Esophagus muscularis mucosa (tissue), 3 donors: ENCODE measurements around the gene DCLK2.

Experiments used
- POLR2AphosphoS5 ChIP-seq, 2 donors: sonication (generic); formaldehyde crosslinking; IDR thresholded peaks; one replicate each; pipeline ENCODE4 v1.6.1; 2017; ENCODE audit warnings: antibody characterized with exemption in 2 of 2
- TF ChIP-seq, protein P1 (sequence below), 3 experiments: fragments of 200-600 bp in 2 of 3; fragments of 450-650 bp in 1 of 3; sonication (generic) in 2 of 3; IDR thresholded peaks; one replicate each; pipeline ENCODE4 v1.5.1; 2017 to 2019; ENCODE audit warnings: antibody characterized with exemption in 3 of 3, mild to moderate bottlenecking in 2 of 3, moderate library complexity in 1 of 3

GRCh38 chr4:150240011-150240410 is 161.8 kb downstream of the DCLK2 start:
- TF ChIP-seq, protein P1, sequence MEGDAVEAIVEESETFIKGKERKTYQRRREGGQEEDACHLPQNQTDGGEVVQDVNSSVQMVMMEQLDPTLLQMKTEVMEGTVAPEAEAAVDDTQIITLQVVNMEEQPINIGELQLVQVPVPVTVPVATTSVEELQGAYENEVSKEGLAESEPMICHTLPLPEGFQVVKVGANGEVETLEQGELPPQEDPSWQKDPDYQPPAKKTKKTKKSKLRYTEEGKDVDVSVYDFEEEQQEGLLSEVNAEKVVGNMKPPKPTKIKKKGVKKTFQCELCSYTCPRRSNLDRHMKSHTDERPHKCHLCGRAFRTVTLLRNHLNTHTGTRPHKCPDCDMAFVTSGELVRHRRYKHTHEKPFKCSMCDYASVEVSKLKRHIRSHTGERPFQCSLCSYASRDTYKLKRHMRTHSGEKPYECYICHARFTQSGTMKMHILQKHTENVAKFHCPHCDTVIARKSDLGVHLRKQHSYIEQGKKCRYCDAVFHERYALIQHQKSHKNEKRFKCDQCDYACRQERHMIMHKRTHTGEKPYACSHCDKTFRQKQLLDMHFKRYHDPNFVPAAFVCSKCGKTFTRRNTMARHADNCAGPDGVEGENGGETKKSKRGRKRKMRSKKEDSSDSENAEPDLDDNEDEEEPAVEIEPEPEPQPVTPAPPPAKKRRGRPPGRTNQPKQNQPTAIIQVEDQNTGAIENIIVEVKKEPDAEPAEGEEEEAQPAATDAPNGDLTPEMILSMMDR (IDR thresholded peaks at IDR 0.05) = no peak
- TF ChIP-seq POLR2AphosphoS5 (IDR thresholded peaks at IDR 0.05) = no peak
